CD4-positive, alpha-beta T cell (primary cell): ENCODE data around the gene RNF111. TPM values are rescaled to one million over a fixed set of nuclear protein-coding genes. Genes with fewer than 3 reads are reported as not detected.

Experiments
- ATAC-seq: fragments of 200-7000 bp; cut with Tn5 transposase; one replicate; pipeline ENCODE4 v1.10.0; 2022; ENCODE audit warnings: mild to moderate bottlenecking; ENCODE audit not compliant: poor library complexity
- CTCF ChIA-PET: fragments of 350-600 bp; sonication (Branson Sonifier 250); formaldehyde crosslinking; loops from one replicate; lab custom pipeline; 2021; ENCODE audit warnings: antibody characterized with exemption, inconsistent platforms; lab: Charles Lee
- POLR2A ChIA-PET: fragments of 350-600 bp; sonication (Branson Sonifier 250); formaldehyde crosslinking; loops from one replicate; lab custom pipeline; 2021; ENCODE audit warnings: antibody characterized with exemption, inconsistent platforms; lab: Charles Lee
- DNase-seq, 14 experiments: peaks; one replicate each; pipeline ENCODE4 v3.0.0-alpha.2; 2013 to 2020; ENCODE audit warnings: mixed read lengths in 2 of 14
- H3K27ac ChIP-seq, 2 donors: one replicate each; pipeline versions ENCODE4 v1.5.1 to v1.7.0; 2013; ENCODE audit warnings: low read length in 2 of 2, low read depth in 1 of 2, mild to moderate bottlenecking in 1 of 2
- H3K27me3 ChIP-seq, 2 experiments: 1 replicate in 1 of 2; 2 replicates in 1 of 2; pipeline versions ENCODE4 v1.6.1 to v1.7.0; 2013; ENCODE audit warnings: low read length in 2 of 2, control low read depth in 1 of 2, mild to moderate bottlenecking in 1 of 2, moderate library complexity in 1 of 2; ENCODE audit not compliant: insufficient read depth in 2 of 2, control insufficient read depth in 1 of 2
- H3K36me3 ChIP-seq: one replicate; pipeline ENCODE4 v1.6.1; 2013; ENCODE audit warnings: low read length, control low read depth; ENCODE audit not compliant: insufficient read depth
- H3K4me1 ChIP-seq: one replicate; pipeline ENCODE4 v1.6.1; 2013; ENCODE audit warnings: low read length, control low read depth; ENCODE audit not compliant: insufficient read depth
- H3K4me3 ChIP-seq: one replicate; pipeline ENCODE4 v1.5.1; 2013; ENCODE audit warnings: mild to moderate bottlenecking, low read length, moderate library complexity
- H3K9me3 ChIP-seq, 2 experiments: 1 replicate in 1 of 2; 2 replicates in 1 of 2; pipeline versions ENCODE4 v1.6.1 to v1.7.0; 2013; ENCODE audit warnings: low read length in 2 of 2, mild to moderate bottlenecking in 2 of 2, control low read depth in 1 of 2, moderate library complexity in 1 of 2; ENCODE audit not compliant: control insufficient read depth in 1 of 2, insufficient read depth in 1 of 2
- H3K27ac Mint-ChIP-seq: one replicate; pipeline ENCODE4 v1.8.0; 2020; ENCODE audit warnings: mixed read lengths
- H3K27me3 Mint-ChIP-seq: one replicate; pipeline ENCODE4 v1.8.0; 2021; ENCODE audit warnings: mixed read lengths
- H3K36me3 Mint-ChIP-seq: one replicate; pipeline ENCODE4 v1.8.0; 2021; ENCODE audit warnings: low read depth, mixed read lengths
- H3K4me1 Mint-ChIP-seq: one replicate; pipeline ENCODE4 v1.8.0; 2021; ENCODE audit warnings: low read depth, mixed read lengths
- H3K4me3 Mint-ChIP-seq: one replicate; pipeline ENCODE4 v1.8.0; 2020; ENCODE audit warnings: mild to moderate bottlenecking, mixed read lengths
- H3K9me3 Mint-ChIP-seq: one replicate; pipeline ENCODE4 v1.8.0; 2020; ENCODE audit warnings: mixed read lengths
- CTCF ChIP-seq: fragments of 200-600 bp; IDR thresholded peaks from one replicate; pipeline ENCODE4 v1.8.0; 2022; ENCODE audit warnings: antibody characterized with exemption, mild to moderate bottlenecking
- intact Hi-C, 2 experiments: fragments of 100-400 bp; cut with DNase I in 1 of 2; cut with micrococcal nuclease in 1 of 2; formaldehyde crosslinking; loops; one replicate each; pipeline versions ENCODE4 v1.15.1 to v1.9.0; 2023 to 2025; cut with DNase I, micrococcal nuclease
- polyA plus RNA-seq, 2 donors: library from polyadenylated mRNA; unstranded; fragments of 120-200 nt; gene quantifications; one replicate each; pipeline ENCODE4 v1.2.1, GENCODE V29; 2013
- total RNA-seq, 174 experiments: library from RNA in 2 of 174; stranded (reverse) in 2 of 174; gene quantifications; one replicate each; pipeline ENCODE4 v1.2.3 and lab custom pipeline; 2021 to 2026

Gene RNF111
- total RNA-seq (10 to 100 TPM; 35.4 to 37.1 TPM), total RNA-seq (lab: John Stamatoyannopoulos, UW) (17.6 to 95.9 (median 41.7) reads per million in 172 experiments)
- polyA plus RNA-seq (2013, experiment 1 of 2): 24.1 TPM
- 33.8 TPM for polyA plus RNA-seq (2013, experiment 2 of 2)

GRCh38 chr15:58987491-58988005, at the start of gene RNF111:
Gene RNF111 (plus strand): TSS chr15:58987663. CDS start chr15:59030823, 43,160 bp downstream.
- Mint-ChIP-seq H3K9me3 (no peaks in the 10 kb centered on the region), H3K27ac (peak within 1 kb of the TSS; percentile 92), H3K4me3 (peak within 1 kb of the TSS; percentile 98), H3K36me3 (peaks cover 45% of the 10 kb centered on the region), H3K4me1 (peaks cover 51% of the 10 kb centered on the region), H3K27me3 (no peaks in the 10 kb centered on the region)
- TF ChIP-seq CTCF: no peak
- intact Hi-C loops: loop anchor here (2.0 to 10.0 kb wide), 8 partner anchors 53 to 670 kb away; partner anchors contain the start of genes CCNB2 (in 2 of the 2), SLTM (in 2 of the 2) and GTF2A2 (in 1 of the 2)
- POLR2A ChIA-PET: interaction anchor here (0.7 to 2.4 kb wide), 4 partner anchors 12 to 702 kb away, joined by 3 to 8 read pairs (median 4); partner anchors contain the start of gene BNIP2
- ATAC-seq (peak; percentile 95), DNase-seq (peak; percentile 79 to 97 (median 86))
- CTCF ChIA-PET: no interaction called here
- Histone ChIP-seq H3K27me3 (no peaks in the 10 kb centered on the region), H3K27ac (peak within 1 kb of the TSS; percentile 84 to 87), H3K36me3 (peaks cover 11% of the 10 kb centered on the region), H3K9me3 (no peaks in the 10 kb centered on the region), H3K4me3 (peak within 1 kb of the TSS; percentile 99), H3K4me1 (peaks cover 14% of the 10 kb centered on the region)

GRCh38 chr15:58947179-58947578, 40.3 kb upstream of the RNF111 start:
- Histone ChIP-seq H3K27ac (no peak overlapping the region), H3K27me3 (no peaks in the 10 kb centered on the region), H3K36me3 (no peaks in the 10 kb centered on the region), H3K9me3 (no peaks in the 10 kb centered on the region), H3K4me3 (no peak overlapping the region), H3K4me1 (peaks cover under 1% of the 10 kb centered on the region)
- intact Hi-C loops: no loop called here
- H3K27me3 Mint-ChIP-seq: no peaks in the 10 kb centered on the region
- no peak for ATAC-seq
- no peak overlapping the region for H3K4me3 Mint-ChIP-seq
- POLR2A ChIA-PET: no interaction called here
- TF ChIP-seq CTCF: no peak
- no peaks in the 10 kb centered on the region for H3K9me3 Mint-ChIP-seq
- no peak overlapping the region for H3K27ac Mint-ChIP-seq
- no peaks in the 10 kb centered on the region for H3K4me1 Mint-ChIP-seq
- no peaks in the 10 kb centered on the region for H3K36me3 Mint-ChIP-seq
- DNase-seq: no peak
- CTCF ChIA-PET: no interaction called here

- no peaks in the 10 kb centered on the region for H3K27me3 Mint-ChIP-seq
These were observed 36.0 kb upstream of the RNF111 start for GRCh38 chr15:58951388-58952007.

More at GRCh38 chr15:58951388-58952007, 36.0 kb upstream of the RNF111 start:
- no peaks in the 10 kb centered on the region for H3K36me3 ChIP-seq
- Mint-ChIP-seq H3K36me3 (no peaks in the 10 kb centered on the region), H3K9me3 (no peaks in the 10 kb centered on the region), H3K4me3 (no peak overlapping the region), H3K27ac (no peak overlapping the region), H3K4me1 (no peaks in the 10 kb centered on the region)
- no peaks in the 10 kb centered on the region for H3K27me3 ChIP-seq
- intact Hi-C loops: no loop called here
- DNase-seq (no peak), ATAC-seq (no peak)
- CTCF ChIA-PET: interaction anchor here (1.0 kb wide), 1 partner anchor 33 kb away, joined by 3 read pairs; no protein-coding TSS in a partner anchor
- no peaks in the 10 kb centered on the region for H3K9me3 ChIP-seq
- peaks cover 3% of the 10 kb centered on the region for H3K4me1 ChIP-seq
- POLR2A ChIA-PET: interaction anchor here (0.6 kb wide), 1 partner anchor 177 kb away, joined by 3 read pairs; no protein-coding TSS in a partner anchor
- no peak for TF ChIP-seq CTCF
- H3K27ac ChIP-seq: no peak overlapping the region
- H3K4me3 ChIP-seq: no peak overlapping the region
